HG02759 (cell line): ENCODE results near the gene AFF3.

Source experiments
- ATAC-seq: cut with Tn5 transposase; IDR thresholded peaks from one replicate; pipeline ENCODE4 v1.9.1; 2021; ENCODE audit warnings: mild to moderate bottlenecking, moderate library complexity; ENCODE audit not compliant: unreplicated experiment

The AFF3 gene

GRCh38 chr2:99725820-99726219 lies 416.6 kb downstream of the AFF3 start:
- ATAC-seq = no peak

GRCh38 chr2:99722476-99722875 lies 419.9 kb downstream of the AFF3 start:
- ATAC-seq = no peak

GRCh38 chr2:99719102-99719501 lies 423.3 kb downstream of the AFF3 start:
- ATAC-seq = no peak

- ATAC-seq = no peak
Observed at GRCh38 chr2:99715956-99716355, 426.4 kb downstream of the AFF3 start.

- ATAC-seq = no peak
Observed at GRCh38 chr2:99714349-99714748, 428.0 kb downstream of the AFF3 start.

GRCh38 chr2:99711144-99711543 lies 431.2 kb downstream of the AFF3 start:
- ATAC-seq = no peak

GRCh38 chr2:99710721-99711120 lies 431.7 kb downstream of the AFF3 start:
- no peak for ATAC-seq

- ATAC-seq = no peak
Observed at GRCh38 chr2:99709229-99709628, 433.2 kb downstream of the AFF3 start.

- no peak for ATAC-seq
Observed at GRCh38 chr2:99708231-99708630, 434.2 kb downstream of the AFF3 start.

- no peak for ATAC-seq
Observed at GRCh38 chr2:99707592-99707991, 434.8 kb downstream of the AFF3 start.

GRCh38 chr2:99706735-99707134 lies 435.7 kb downstream of the AFF3 start:
- ATAC-seq = no peak

- no peak for ATAC-seq
Observed at GRCh38 chr2:99701503-99701902, 440.9 kb downstream of the AFF3 start.

- no peak for ATAC-seq
Observed at GRCh38 chr2:99700482-99701398, 441.6 kb downstream of the AFF3 start.

GRCh38 chr2:99698896-99699295 lies 443.5 kb downstream of the AFF3 start:
- ATAC-seq = no peak

- no peak for ATAC-seq
Observed at GRCh38 chr2:99697811-99698568, 444.4 kb downstream of the AFF3 start.

- no peak for ATAC-seq
Observed at GRCh38 chr2:99695944-99696253, 446.5 kb downstream of the AFF3 start.

- no peak for ATAC-seq
Observed at GRCh38 chr2:99695130-99695943, 447.1 kb downstream of the AFF3 start.

- no peak for ATAC-seq
Observed at GRCh38 chr2:99694331-99694730, 448.1 kb downstream of the AFF3 start.

GRCh38 chr2:99692785-99693184 lies 449.6 kb downstream of the AFF3 start:
- no peak for ATAC-seq

GRCh38 chr2:99691926-99692325 lies 450.5 kb downstream of the AFF3 start:
- no peak for ATAC-seq

- no peak for ATAC-seq
Observed at GRCh38 chr2:99689145-99689742, 453.1 kb downstream of the AFF3 start.
